ENCODE results near the gene PARP15. TPM values are rescaled to one million over a fixed set of nuclear protein-coding genes. Genes with fewer than 3 reads are reported as not detected.

The PARP15 gene
- total RNA-seq, 1 donor from 2014 or later = not detected

- Mint-ChIP-seq H3K36me3 (no peaks in the 10 kb centered on the region), H3K4me1 (peaks cover 12% of the 10 kb centered on the region), H3K27me3 (ENCODE audit: insufficient read depth, low read depth) (peaks cover 4% of the 10 kb centered on the region), H3K9me3 (no peaks in the 10 kb centered on the region), H3K27ac (no peak overlapping the region), H3K4me3 (no peak overlapping the region)
- Histone ChIP-seq H3K4me3 (no peak overlapping the region), H3K4me2 (no peak overlapping the region), H3K27ac (no peak overlapping the region), H3F3A (ENCODE audit: low read depth) (peaks cover 11% of the 10 kb centered on the region), H4K20me1 (ENCODE audit: low read depth) (no peaks in the 10 kb centered on the region), H3K9me3 (ENCODE audit: low read depth) (no peaks in the 10 kb centered on the region), H3K27me3 (no peaks in the 10 kb centered on the region), H3K4me1 (peaks cover 17% of the 10 kb centered on the region), H3K9ac (no peak overlapping the region), H2AFZ (replicated peaks) (peak overlapping the region; percentile 38), H3K36me3 (no peaks in the 10 kb centered on the region), H3K79me2 (ENCODE audit: low read depth) (no peaks in the 10 kb centered on the region)
- peak; percentile 18 for DNase-seq (ENCODE audit: low spot score)
- TF ChIP-seq EZH2phosphoT487 (IDR thresholded peaks at IDR 0.05) (no peak), CTCF (IDR thresholded peaks at IDR 0.05) (no peak), EZH2 (IDR thresholded peaks at IDR 0.05) (no peak)
Observed at GRCh38 chr3:122618614-122619013, 41.2 kb downstream of the PARP15 start.

- DNase-seq (ENCODE audit: low spot score) = no peak
- H3K4me2 ChIP-seq = no peak overlapping the region
- H3K4me3 ChIP-seq = no peak overlapping the region
- no peaks in the 10 kb centered on the region for H4K20me1 ChIP-seq (ENCODE audit: low read depth)
- Mint-ChIP-seq H3K4me1 (peaks cover 12% of the 10 kb centered on the region), H3K4me3 (no peak overlapping the region), H3K36me3 (no peaks in the 10 kb centered on the region), H3K27ac (no peak overlapping the region), H3K27me3 (ENCODE audit: insufficient read depth, low read depth) (peaks cover 4% of the 10 kb centered on the region), H3K9me3 (no peaks in the 10 kb centered on the region)
- H3K27ac ChIP-seq = no peak overlapping the region
- no peak overlapping the region for H3K9ac ChIP-seq
- H3K36me3 ChIP-seq = no peaks in the 10 kb centered on the region
- TF ChIP-seq EZH2 (IDR thresholded peaks at IDR 0.05) = no peak
- no peak for TF ChIP-seq EZH2phosphoT487 (IDR thresholded peaks at IDR 0.05)
- TF ChIP-seq CTCF (IDR thresholded peaks at IDR 0.05) = no peak
- H2AFZ ChIP-seq (replicated peaks) = no peak overlapping the region
- no peaks in the 10 kb centered on the region for H3K9me3 ChIP-seq (ENCODE audit: low read depth)
- peaks cover 17% of the 10 kb centered on the region for H3K4me1 ChIP-seq
- no peaks in the 10 kb centered on the region for H3K79me2 ChIP-seq (ENCODE audit: low read depth)
- peaks cover 11% of the 10 kb centered on the region for H3F3A ChIP-seq (ENCODE audit: low read depth)
- no peaks in the 10 kb centered on the region for H3K27me3 ChIP-seq
Observed at GRCh38 chr3:122619040-122619439, 41.6 kb downstream of the PARP15 start.

GRCh38 chr3:122620399-122620798 is 42.9 kb downstream of the PARP15 start:
- Mint-ChIP-seq H3K36me3 (no peaks in the 10 kb centered on the region), H3K4me1 (peaks cover 8% of the 10 kb centered on the region), H3K27me3 (ENCODE audit: insufficient read depth, low read depth) (peaks cover 4% of the 10 kb centered on the region), H3K9me3 (no peaks in the 10 kb centered on the region), H3K4me3 (no peak overlapping the region), H3K27ac (no peak overlapping the region)
- H4K20me1 ChIP-seq (ENCODE audit: low read depth) = no peaks in the 10 kb centered on the region
- no peak overlapping the region for H3K4me3 ChIP-seq
- H3K27me3 ChIP-seq = no peaks in the 10 kb centered on the region
- peaks cover 6% of the 10 kb centered on the region for H3F3A ChIP-seq (ENCODE audit: low read depth)
- no peaks in the 10 kb centered on the region for H3K36me3 ChIP-seq
- TF ChIP-seq EZH2 (IDR thresholded peaks at IDR 0.05) (no peak), EZH2phosphoT487 (IDR thresholded peaks at IDR 0.05) (no peak), CTCF (IDR thresholded peaks at IDR 0.05) (no peak)
- H3K27ac ChIP-seq = no peak overlapping the region
- no peaks in the 10 kb centered on the region for H3K79me2 ChIP-seq (ENCODE audit: low read depth)
- peaks cover 12% of the 10 kb centered on the region for H3K4me1 ChIP-seq
- H3K4me2 ChIP-seq = no peak overlapping the region
- no peak overlapping the region for H2AFZ ChIP-seq (replicated peaks)
- no peak for DNase-seq (ENCODE audit: low spot score)
- H3K9ac ChIP-seq = no peak overlapping the region
- no peaks in the 10 kb centered on the region for H3K9me3 ChIP-seq (ENCODE audit: low read depth)
